Bronchial epithelial cell (primary cell): Measurements from ENCODE around the gene PDE5A. TPM values are rescaled to one million over a fixed set of nuclear protein-coding genes. Genes with fewer than 3 reads are reported as not detected.

Experiments
- DNase-seq: peaks from one replicate; pipeline ENCODE4 v3.0.0-alpha.2; 2010; ENCODE audit warnings: low read depth
- FAIRE-seq: peaks from 2 replicates; lab custom pipeline; 2011; peaks lifted over from hg19 to GRCh38; lab: Jason Lieb, UNC
- H3K27me3 ChIP-seq: 2 replicates; pipeline ENCODE4 v1.5.1; 2011; ENCODE audit warnings: low read length; ENCODE audit not compliant: control insufficient read depth, insufficient read depth
- H3K36me3 ChIP-seq: 2 replicates; pipeline ENCODE4 v1.5.1; 2011; ENCODE audit warnings: low read length; ENCODE audit not compliant: control insufficient read depth, insufficient read depth
- H3K4me3 ChIP-seq: 2 replicates; pipeline ENCODE4 v1.5.1; 2011; ENCODE audit warnings: mild to moderate bottlenecking, low read depth, low read length, control low read depth
- CTCF ChIP-seq: IDR thresholded peaks from 2 replicates; pipeline ENCODE4 v1.5.1; 2011; ENCODE audit warnings: mild to moderate bottlenecking, moderate library complexity, low read length, control low read depth, inconsistent platforms; ENCODE audit not compliant: insufficient read depth, severe bottlenecking
- total RNA-seq: library from RNA; depleted of rRNA; stranded (reverse); fragments of >200 nt; gene quantifications from 2 replicates; pipeline ENCODE4 v1.2.1, GENCODE V29; 2014

Gene PDE5A
- total RNA-seq, 1 donor from 2014 or later, result 5.8 TPM

- Histone ChIP-seq H3K27me3 (no peaks in the 10 kb centered on the region), H3K4me3 (no peak overlapping the region), H3K36me3 (no peaks in the 10 kb centered on the region)
- no peak for TF ChIP-seq CTCF
- no peak for FAIRE-seq
- no peak for DNase-seq
Observed at GRCh38 chr4:119593698-119594097, 34.9 kb downstream of the PDE5A start.

GRCh38 chr4:119592830-119593229 is 35.8 kb downstream of the PDE5A start:
- Histone ChIP-seq H3K36me3 (no peaks in the 10 kb centered on the region), H3K4me3 (no peak overlapping the region), H3K27me3 (no peaks in the 10 kb centered on the region)
- no peak for DNase-seq
- no peak for FAIRE-seq
- no peak for TF ChIP-seq CTCF

GRCh38 chr4:119589165-119589564 is 39.4 kb downstream of the PDE5A start:
- no peaks in the 10 kb centered on the region for H3K36me3 ChIP-seq
- no peak for TF ChIP-seq CTCF
- H3K4me3 ChIP-seq, result no peak overlapping the region
- FAIRE-seq, result no peak
- no peaks in the 10 kb centered on the region for H3K27me3 ChIP-seq
- peak; percentile 3 for DNase-seq

GRCh38 chr4:119587796-119588195 is 40.8 kb downstream of the PDE5A start:
- TF ChIP-seq CTCF, result no peak
- DNase-seq (no peak), FAIRE-seq (no peak)
- H3K36me3 ChIP-seq, result no peaks in the 10 kb centered on the region
- H3K4me3 ChIP-seq, result no peak overlapping the region
- no peaks in the 10 kb centered on the region for H3K27me3 ChIP-seq

- no peak for TF ChIP-seq CTCF
- no peaks in the 10 kb centered on the region for H3K27me3 ChIP-seq
- peak; percentile 63 for DNase-seq
- no peak overlapping the region for H3K4me3 ChIP-seq
- H3K36me3 ChIP-seq, result no peaks in the 10 kb centered on the region
- FAIRE-seq, result no peak
Observed at GRCh38 chr4:119585771-119586170, 42.8 kb downstream of the PDE5A start.

GRCh38 chr4:119581190-119581873 is 47.3 kb downstream of the PDE5A start:
- TF ChIP-seq CTCF, result no peak
- FAIRE-seq (no peak), DNase-seq (no peak)
- no peaks in the 10 kb centered on the region for H3K27me3 ChIP-seq
- H3K36me3 ChIP-seq, result no peaks in the 10 kb centered on the region
- no peak overlapping the region for H3K4me3 ChIP-seq
